DND-41 (cell line): ENCODE data around the gene CARD18.

Experiments used
- ATAC-seq: fragments of 200-7000 bp; cut with Tn5 transposase; 3 replicates; pipeline ENCODE4 v1.9.1; 2021; ENCODE audit warnings: low read depth; ENCODE audit not compliant: insufficient read depth
- DNase-seq: peaks from one replicate; pipeline ENCODE4 v3.0.0-alpha.2; 2020
- H2AFZ ChIP-seq: 2 replicates; pipeline ENCODE4 v1.6.0; 2012; ENCODE audit warnings: low read depth, low read length
- H3K27ac ChIP-seq: 2 replicates; pipeline ENCODE4 v1.5.1; 2012; ENCODE audit warnings: low read length, inconsistent platforms
- H3K27me3 ChIP-seq: fragments of 200-600 bp; sonication (generic); 2 replicates; pipeline ENCODE4 v1.6.0; 2012; ENCODE audit warnings: low read length, mild to moderate bottlenecking, inconsistent platforms; ENCODE audit not compliant: insufficient read depth, poor library complexity
- H3K36me3 ChIP-seq: 2 replicates; pipeline ENCODE4 v1.5.1; 2012; ENCODE audit warnings: low read length, inconsistent platforms; ENCODE audit not compliant: insufficient read depth
- H3K4me1 ChIP-seq: 2 replicates; pipeline ENCODE4 v1.5.1; 2012; ENCODE audit warnings: mild to moderate bottlenecking, low read length; ENCODE audit not compliant: insufficient read depth
- H3K4me2 ChIP-seq: 2 replicates; pipeline ENCODE4 v1.6.0; 2012; ENCODE audit warnings: mild to moderate bottlenecking, moderate library complexity, low read length, inconsistent platforms; ENCODE audit not compliant: insufficient read depth
- H3K4me3 ChIP-seq, 2 experiments: fragments of 200-600 bp in 1 of 2; shearing (Covaris generic) in 1 of 2; 2 replicates each; pipeline ENCODE4 v1.5.1; 2012 to 2016; ENCODE audit warnings: inconsistent platforms in 2 of 2, low read length in 2 of 2, mild to moderate bottlenecking in 2 of 2, low read depth in 1 of 2, moderate library complexity in 1 of 2
- H3K79me2 ChIP-seq: 2 replicates; pipeline ENCODE4 v1.6.0; 2012; ENCODE audit warnings: low read length, inconsistent platforms; ENCODE audit not compliant: insufficient read depth
- H3K9ac ChIP-seq: 2 replicates; pipeline ENCODE4 v1.6.0; 2012; ENCODE audit warnings: low read depth, mild to moderate bottlenecking, inconsistent platforms, low read length, moderate library complexity
- H3K9me3 ChIP-seq: 2 replicates; pipeline ENCODE4 v1.5.1; 2012; ENCODE audit warnings: low read length, moderate library complexity, mild to moderate bottlenecking, inconsistent platforms; ENCODE audit not compliant: insufficient read depth, severe bottlenecking
- H4K20me1 ChIP-seq: 2 replicates; pipeline ENCODE4 v1.6.0; 2012; ENCODE audit warnings: low read length; ENCODE audit not compliant: insufficient read depth
- CTCF ChIP-seq: IDR thresholded peaks from 2 replicates; pipeline ENCODE4 v1.5.1; 2012; ENCODE audit warnings: borderline replicate concordance, low read length, moderate library complexity, mild to moderate bottlenecking; ENCODE audit not compliant: poor library complexity, severe bottlenecking; ENCODE audit errors: extremely low read depth
- EZH2 ChIP-seq: IDR thresholded peaks from 3 replicates; pipeline ENCODE4 v1.6.1; 2012; ENCODE audit warnings: borderline replicate concordance, low read depth, mild to moderate bottlenecking, moderate library complexity, low read length, inconsistent platforms; ENCODE audit not compliant: severe bottlenecking

The CARD18 gene

GRCh38 chr11:105135883-105136282 lies 3.7 kb downstream of the CARD18 start:
- H3K79me2 ChIP-seq: no peaks in the 10 kb centered on the region
- no peak for ATAC-seq
- no peak for DNase-seq

GRCh38 chr11:105132716-105133511 lies 6.7 kb downstream of the CARD18 start:
- Histone ChIP-seq H3K27ac (no peak overlapping the region), H3K9ac (no peak overlapping the region), H3K36me3 (no peaks in the 10 kb centered on the region), H4K20me1 (no peaks in the 10 kb centered on the region), H3K27me3 (no peaks in the 10 kb centered on the region), H3K9me3 (peaks cover 5% of the 10 kb centered on the region), H2AFZ (no peak overlapping the region), H3K4me1 (no peaks in the 10 kb centered on the region), H3K79me2 (no peaks in the 10 kb centered on the region), H3K4me3 (no peak overlapping the region), H3K4me2 (no peak overlapping the region)
- ATAC-seq (no peak), DNase-seq (no peak)
- TF ChIP-seq EZH2 (no peak), CTCF (no peak)

More at GRCh38 chr11:105135883-105136282, 3.7 kb downstream of the CARD18 start:
- H3K9ac ChIP-seq: no peak overlapping the region
- H2AFZ ChIP-seq: no peak overlapping the region
- no peak overlapping the region for H3K4me2 ChIP-seq
- H4K20me1 ChIP-seq: no peaks in the 10 kb centered on the region
- TF ChIP-seq EZH2: no peak
- no peak for TF ChIP-seq CTCF
- H3K27ac ChIP-seq: no peak overlapping the region
- H3K4me3 ChIP-seq: no peak overlapping the region
- no peaks in the 10 kb centered on the region for H3K4me1 ChIP-seq
- H3K27me3 ChIP-seq: no peaks in the 10 kb centered on the region
- H3K9me3 ChIP-seq: peaks cover 5% of the 10 kb centered on the region
- no peaks in the 10 kb centered on the region for H3K36me3 ChIP-seq

- H3K4me1 ChIP-seq: no peaks in the 10 kb centered on the region
- peaks cover 5% of the 10 kb centered on the region for H3K9me3 ChIP-seq
- H3K79me2 ChIP-seq: no peaks in the 10 kb centered on the region
- DNase-seq (no peak), ATAC-seq (no peak)
- H3K4me3 ChIP-seq: no peak overlapping the region
- H2AFZ ChIP-seq: no peak overlapping the region
- no peak overlapping the region for H3K9ac ChIP-seq
- no peaks in the 10 kb centered on the region for H4K20me1 ChIP-seq
- no peak overlapping the region for H3K4me2 ChIP-seq
- no peaks in the 10 kb centered on the region for H3K27me3 ChIP-seq
- TF ChIP-seq CTCF (no peak), EZH2 (no peak)
- H3K36me3 ChIP-seq: no peaks in the 10 kb centered on the region
- no peak overlapping the region for H3K27ac ChIP-seq
Measured at GRCh38 chr11:105130189-105130813, 9.3 kb downstream of the CARD18 start.
